ENCODE data around the gene LYRM2.

DNA sequence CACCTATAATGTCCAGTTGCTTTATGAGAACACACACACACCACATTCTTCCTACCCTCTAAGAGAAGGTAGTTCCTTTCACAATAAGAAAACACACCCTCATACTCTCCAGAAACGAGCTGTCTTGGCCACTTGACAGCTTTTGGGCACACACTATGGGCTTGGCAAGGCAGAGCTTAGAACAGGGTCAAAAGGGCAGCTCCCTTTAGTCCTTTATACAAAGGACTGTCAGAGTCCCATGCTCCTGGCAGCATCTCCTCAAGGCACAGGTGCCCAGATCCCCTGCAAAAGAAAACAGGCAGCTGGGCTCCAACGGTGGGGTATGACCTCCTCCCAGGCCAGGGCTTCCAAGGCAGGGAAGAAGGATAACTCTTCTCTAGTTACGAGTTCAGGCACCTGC is 4.9 kb upstream of the LYRM2 start:
- TF ChIP-seq TSC22D4 (tag; IDR thresholded peaks at IDR 0.05): no peak
- TF ChIP-seq POLR2AphosphoS5 (IDR thresholded peaks at IDR 0.05; ENCODE audit: control insufficient read depth, insufficient read depth, low read depth, low read length): no peak
- no peak for TF ChIP-seq ZFX (CRISPR knock-in tag; IDR thresholded peaks at IDR 0.05)
- TF ChIP-seq MXI1 (IDR thresholded peaks at IDR 0.05; ENCODE audit: low read depth, low read length): no peak
- no peak for TF ChIP-seq SIN3A (IDR thresholded peaks at IDR 0.05; ENCODE audit: borderline replicate concordance in 2 of 2, control insufficient read depth in 1 of 2, low read depth in 2 of 2, low read length in 2 of 2)
- no peak for TF ChIP-seq GTF2F1 (IDR thresholded peaks at IDR 0.05; ENCODE audit: low read depth, low read length)
- no peak for TF ChIP-seq CCAR2 (IDR thresholded peaks at IDR 0.05; ENCODE audit: low read depth, low read length)
- TF ChIP-seq ZNF699 (CRISPR knock-in tag; IDR thresholded peaks at IDR 0.05; ENCODE audit: insufficient replicate concordance): no peak
- no peak for TF ChIP-seq POLR2A (conservative IDR thresholded peaks at IDR 0.05)
- TF ChIP-seq GATA2 (CRISPR knock-in tag; IDR thresholded peaks at IDR 0.05): no peak
- TF ChIP-seq YY1 (IDR thresholded peaks at IDR 0.05; ENCODE audit: borderline replicate concordance in 1 of 3, control insufficient read depth in 1 of 3, extremely low read depth in 1 of 3, insufficient read depth in 3 of 3, insufficient read length in 1 of 3, insufficient replicate concordance in 2 of 3, low read depth in 1 of 3, low read length in 2 of 3): no peak
- TF ChIP-seq, protein P1, sequence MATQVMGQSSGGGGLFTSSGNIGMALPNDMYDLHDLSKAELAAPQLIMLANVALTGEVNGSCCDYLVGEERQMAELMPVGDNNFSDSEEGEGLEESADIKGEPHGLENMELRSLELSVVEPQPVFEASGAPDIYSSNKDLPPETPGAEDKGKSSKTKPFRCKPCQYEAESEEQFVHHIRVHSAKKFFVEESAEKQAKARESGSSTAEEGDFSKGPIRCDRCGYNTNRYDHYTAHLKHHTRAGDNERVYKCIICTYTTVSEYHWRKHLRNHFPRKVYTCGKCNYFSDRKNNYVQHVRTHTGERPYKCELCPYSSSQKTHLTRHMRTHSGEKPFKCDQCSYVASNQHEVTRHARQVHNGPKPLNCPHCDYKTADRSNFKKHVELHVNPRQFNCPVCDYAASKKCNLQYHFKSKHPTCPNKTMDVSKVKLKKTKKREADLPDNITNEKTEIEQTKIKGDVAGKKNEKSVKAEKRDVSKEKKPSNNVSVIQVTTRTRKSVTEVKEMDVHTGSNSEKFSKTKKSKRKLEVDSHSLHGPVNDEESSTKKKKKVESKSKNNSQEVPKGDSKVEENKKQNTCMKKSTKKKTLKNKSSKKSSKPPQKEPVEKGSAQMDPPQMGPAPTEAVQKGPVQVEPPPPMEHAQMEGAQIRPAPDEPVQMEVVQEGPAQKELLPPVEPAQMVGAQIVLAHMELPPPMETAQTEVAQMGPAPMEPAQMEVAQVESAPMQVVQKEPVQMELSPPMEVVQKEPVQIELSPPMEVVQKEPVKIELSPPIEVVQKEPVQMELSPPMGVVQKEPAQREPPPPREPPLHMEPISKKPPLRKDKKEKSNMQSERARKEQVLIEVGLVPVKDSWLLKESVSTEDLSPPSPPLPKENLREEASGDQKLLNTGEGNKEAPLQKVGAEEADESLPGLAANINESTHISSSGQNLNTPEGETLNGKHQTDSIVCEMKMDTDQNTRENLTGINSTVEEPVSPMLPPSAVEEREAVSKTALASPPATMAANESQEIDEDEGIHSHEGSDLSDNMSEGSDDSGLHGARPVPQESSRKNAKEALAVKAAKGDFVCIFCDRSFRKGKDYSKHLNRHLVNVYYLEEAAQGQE (IDR thresholded peaks at IDR 0.05; ENCODE audit: borderline replicate concordance): no peak
- TF ChIP-seq, protein P1 (CRISPR knock-in tag; IDR thresholded peaks at IDR 0.05; ENCODE audit: low read depth): no peak
- no peak for TF ChIP-seq NFRKB (IDR thresholded peaks at IDR 0.05; ENCODE audit: low read depth)

All from K562 (cell line).